Fibroblast of skin of back (primary cell): ENCODE data around the gene RPS6KL1.
"Not testable (repeated sequence)": the region's sequence is repeated elsewhere in the genome, so short reads cannot be mapped to it uniquely, and the experiment has no call there.

Experiments used
- DNase-seq: peaks from one replicate; pipeline ENCODE4 v3.0.0-alpha.2; 2013

The RPS6KL1 gene

DNA sequence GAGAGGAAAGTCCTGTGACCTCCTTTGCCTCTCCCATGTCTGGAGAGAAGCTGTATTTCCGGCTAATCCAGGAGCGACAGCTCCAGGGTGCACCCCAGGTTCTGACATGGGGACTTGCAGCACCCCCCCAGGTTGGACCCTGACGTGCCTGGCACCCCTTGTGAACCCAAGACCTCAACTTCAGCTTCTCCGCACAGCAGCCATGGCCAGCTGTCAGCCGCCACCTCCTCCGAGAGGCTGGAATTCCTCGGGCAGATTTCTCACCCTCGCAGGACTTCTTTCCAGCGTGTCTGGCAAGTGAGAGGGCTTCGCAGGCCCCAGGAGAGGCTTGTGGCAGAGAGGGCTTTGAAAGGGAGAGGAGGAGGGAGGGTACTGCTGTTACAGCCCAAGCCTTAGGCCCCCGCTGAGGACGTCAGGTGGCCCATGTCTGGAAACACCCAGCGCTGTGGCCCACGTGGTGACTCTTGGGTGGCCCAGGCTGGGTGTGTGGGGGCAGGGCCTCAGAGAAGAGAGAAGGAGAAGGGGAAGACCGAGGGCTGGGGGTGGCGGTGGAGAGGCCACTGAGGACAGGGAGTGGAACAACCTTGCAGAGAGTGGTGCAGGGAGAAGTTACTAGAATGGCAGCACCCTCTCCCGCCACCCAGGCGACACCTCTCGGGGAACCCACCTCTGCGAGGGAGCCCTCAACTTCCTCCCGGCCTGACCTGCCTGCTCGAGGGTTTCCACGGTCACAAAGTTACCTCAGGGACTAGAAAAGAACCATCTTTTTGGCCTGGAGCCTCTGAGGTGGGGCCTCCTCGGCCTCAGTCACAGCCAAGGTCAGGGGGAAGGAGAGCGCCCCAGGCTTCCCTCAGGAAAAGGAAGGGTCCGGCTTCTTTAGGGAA lies 11.7 kb upstream of the RPS6KL1 start:
- DNase-seq, result peak; percentile 47

DNA sequence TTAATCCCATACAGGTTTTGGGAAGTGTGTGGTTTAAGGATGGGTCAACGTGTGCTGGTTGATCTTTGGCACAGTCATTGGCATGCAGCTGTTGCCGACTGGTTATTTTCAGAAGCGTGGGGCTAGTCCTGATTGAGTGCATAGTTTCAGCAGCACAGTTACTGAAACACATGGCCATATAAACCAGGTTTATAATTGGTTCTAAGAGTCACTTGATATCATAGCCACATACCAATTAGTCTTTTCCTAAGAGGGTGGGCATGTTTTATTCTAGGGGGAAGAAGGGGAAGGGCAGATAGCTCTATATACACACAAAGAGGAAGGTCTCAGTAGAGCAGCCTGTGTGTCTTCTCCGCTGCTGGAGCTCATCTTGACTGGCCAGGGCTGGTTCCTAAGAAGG lies 11.0 kb upstream of the RPS6KL1 start:
- no peak for DNase-seq

DNA sequence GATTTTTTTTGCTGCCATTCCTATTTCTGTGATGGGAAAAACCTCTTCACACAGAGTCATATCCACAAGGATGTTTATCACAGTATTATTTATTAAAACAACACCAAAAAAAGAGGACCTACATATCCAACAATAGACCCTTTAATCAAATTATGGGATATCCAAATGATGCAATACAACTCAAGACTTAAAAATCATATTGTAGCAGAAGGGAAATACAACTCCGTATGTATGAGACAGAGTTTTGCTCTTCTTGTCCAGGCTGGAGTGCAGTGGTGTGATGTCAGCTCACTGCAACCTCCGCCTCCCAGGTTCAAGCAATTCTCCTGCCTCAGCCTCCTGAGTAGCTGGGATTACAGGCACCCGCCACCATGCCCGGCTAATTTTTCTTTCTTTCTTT lies 9.9 kb upstream of the RPS6KL1 start:
- DNase-seq, result not testable (repeated sequence)

DNA sequence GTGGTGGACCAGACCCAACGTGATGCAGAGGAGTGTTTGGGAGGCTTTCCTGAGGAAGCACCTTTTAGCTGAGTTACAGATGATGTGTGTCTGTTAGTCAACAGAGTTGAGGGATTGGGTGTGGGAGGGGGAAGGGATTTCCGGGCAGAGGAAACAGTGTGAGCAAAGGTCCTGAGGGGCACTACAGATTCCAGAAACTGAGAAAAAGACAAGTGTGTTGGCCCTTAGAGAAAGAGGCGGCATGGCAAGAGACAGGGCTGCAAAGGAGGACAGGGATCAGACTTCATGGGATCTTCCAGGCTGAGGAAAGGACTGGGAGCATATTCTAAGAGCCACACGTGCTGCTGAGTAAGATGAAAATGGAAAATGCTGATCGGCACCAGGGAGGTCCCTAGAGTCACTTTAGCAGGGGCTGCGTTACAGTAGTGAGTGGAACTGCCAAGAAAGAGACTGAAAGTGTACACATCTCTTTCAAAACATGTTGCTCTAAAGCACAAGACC lies 9.4 kb upstream of the RPS6KL1 start:
- no peak for DNase-seq

DNA sequence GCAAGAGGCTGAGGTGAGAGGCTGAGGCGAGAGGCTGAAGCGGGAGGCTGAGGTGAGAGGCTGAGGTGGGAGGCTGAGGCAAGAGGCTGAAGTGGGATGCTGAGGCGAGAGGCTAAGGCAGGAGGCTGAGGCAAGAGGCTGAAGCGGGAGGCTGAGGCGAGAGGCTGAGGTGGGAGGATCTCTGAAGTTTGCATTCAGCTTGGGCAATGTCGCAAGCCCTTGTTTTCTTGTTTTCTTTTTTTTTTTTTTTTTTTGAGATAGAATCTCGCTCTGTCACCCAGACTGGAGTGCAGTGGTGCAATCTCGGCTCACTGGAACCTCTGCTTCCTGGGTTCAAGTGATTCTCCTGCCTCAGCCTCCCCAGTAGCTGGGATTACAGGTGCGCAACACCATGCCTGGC lies 8.7 kb upstream of the RPS6KL1 start:
- DNase-seq, result not testable (repeated sequence)

DNA sequence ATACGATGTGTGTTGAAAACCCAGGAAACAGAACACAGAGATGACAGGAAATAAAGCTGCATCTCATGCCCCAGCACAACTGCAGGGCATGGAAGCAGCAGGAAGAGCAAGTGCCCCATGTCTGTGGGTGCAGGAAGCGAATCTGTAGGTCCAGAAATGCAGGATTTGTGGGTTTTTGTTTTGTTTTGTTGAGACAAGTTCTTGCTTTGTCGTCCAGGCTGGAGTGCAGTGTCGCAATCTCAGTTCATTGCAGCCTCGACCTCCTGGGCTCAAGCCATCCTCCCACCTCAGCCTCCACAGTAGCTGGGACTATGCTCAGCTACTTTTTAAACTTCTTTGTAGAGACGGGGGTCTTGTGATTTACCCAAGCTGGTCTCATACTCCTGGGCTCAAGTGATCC lies 6.2 kb upstream of the RPS6KL1 start:
- DNase-seq, result no peak

DNA sequence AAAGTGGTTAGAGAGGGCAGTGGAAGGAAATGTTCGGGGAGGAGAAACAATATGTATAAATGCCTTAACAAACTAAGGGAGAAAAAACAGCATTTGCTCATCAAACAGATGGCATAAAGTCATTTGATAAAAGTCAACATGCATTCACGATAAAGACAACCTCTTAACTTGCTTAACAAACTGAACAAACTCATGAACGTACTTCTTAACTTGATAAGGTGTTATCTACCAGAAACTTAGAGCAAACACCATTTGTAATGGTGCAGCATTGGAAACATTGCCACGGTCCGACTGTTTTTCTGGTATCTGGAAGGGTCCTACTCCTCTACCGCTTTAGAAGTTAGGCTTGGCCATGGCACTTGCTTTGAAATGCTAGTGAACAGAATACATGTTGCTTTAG lies 4.2 kb upstream of the RPS6KL1 start:
- no peak for DNase-seq

DNA sequence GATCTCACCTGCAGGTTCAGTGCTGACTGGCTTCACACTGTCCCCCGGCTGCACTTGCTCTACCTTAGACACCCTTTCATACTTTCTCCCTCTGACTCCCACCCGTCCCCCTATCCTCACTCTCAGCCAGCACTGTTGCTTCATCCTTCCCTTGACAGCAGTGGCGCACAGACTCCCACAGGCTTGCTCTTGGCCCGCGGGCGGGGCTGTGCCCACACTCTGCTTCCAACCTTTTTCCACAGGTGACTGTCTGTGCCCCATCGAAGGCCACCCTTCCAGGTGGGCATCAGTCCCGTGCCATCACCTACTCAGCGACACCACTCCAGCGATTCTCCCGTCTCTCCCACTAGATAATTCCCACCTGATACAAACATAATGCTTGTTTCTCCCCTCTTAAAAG lies 1.0 kb upstream of the RPS6KL1 start:
- DNase-seq, result no peak

DNA sequence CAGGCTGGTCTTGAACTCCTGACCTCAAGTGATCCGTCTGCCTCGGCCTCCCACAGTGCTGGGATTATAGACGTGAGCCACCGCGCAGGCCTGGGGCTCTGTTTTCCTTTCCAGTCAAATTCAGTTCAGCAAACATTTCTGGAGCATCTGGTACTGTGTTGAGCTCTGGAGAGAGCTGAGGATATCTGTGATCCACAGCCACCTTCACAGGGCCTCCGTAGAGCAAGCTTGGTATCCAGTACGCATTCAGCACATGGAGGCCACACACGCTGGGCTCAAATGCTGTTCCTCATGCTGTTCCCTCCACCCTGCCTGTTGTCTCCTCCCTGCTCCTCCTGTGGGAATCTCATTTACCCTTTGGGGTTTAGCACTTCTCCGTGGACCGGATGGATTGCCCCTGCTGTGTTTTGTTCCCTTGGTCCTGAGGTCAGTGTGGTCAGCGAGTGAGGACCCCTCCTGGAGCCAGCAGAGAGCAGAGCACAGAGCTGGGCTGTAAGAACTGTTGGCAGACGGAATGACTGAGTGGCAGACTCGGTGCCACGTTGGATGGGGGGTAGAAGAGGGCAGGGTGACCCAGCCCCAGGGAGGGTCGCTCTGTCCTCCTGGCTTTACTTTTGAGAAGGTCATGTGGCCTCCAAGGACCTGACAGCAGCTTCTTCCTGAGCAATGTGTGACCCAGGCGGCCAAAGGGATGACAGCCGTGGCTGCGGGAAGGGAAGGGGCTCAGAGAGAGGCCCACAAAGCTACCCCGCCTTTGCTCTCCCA lies 891 bp downstream of the RPS6KL1 start:
- no peak for DNase-seq

DNA sequence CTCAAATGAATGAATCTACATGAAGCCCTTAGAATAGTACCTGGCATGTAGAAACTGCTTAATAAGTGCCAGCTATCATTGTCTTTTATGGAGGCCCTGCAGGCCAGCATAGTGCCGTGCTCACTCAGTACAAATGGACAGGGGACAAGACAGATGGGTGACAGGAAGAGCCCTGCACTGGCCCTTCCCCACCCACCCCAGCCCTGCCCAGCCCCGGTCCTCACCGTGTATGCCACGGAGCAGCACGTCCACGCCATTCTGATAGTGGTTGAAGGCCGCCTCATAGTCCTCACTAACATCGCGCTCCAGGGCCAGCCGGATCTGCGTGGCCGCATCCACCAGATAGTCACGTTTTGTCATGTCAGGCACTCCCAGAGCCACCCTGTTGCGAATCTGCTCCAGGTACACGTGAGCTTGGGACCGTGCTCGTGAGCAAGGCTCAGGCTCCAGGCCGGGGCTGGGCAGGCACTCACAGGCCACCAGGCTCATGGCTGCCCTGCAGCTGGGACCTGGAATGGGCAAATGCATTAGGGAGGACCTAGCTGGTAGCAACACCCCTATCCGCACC lies 1.9 kb downstream of the RPS6KL1 start:
- no peak for DNase-seq

DNA sequence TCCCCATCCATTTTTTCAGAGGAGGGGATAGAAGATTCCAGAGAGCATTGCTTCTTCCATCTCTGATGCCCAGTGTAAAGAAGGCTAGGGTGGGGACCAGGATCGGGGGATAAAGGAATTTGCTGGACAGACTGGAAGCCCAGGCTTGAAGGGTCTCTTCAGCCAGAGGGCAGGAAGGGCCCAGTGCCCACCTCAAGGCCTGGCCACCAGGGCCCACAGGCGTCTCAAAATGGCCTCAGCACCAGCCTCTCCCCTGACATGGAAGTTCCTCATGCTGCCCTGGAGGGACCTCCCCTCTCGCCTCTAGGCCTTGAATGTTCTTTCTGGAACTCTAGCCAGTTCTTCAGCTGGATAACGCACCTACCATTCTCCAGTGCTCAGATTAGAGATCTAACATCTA lies 2.8 kb downstream of the RPS6KL1 start:
- no peak for DNase-seq

DNA sequence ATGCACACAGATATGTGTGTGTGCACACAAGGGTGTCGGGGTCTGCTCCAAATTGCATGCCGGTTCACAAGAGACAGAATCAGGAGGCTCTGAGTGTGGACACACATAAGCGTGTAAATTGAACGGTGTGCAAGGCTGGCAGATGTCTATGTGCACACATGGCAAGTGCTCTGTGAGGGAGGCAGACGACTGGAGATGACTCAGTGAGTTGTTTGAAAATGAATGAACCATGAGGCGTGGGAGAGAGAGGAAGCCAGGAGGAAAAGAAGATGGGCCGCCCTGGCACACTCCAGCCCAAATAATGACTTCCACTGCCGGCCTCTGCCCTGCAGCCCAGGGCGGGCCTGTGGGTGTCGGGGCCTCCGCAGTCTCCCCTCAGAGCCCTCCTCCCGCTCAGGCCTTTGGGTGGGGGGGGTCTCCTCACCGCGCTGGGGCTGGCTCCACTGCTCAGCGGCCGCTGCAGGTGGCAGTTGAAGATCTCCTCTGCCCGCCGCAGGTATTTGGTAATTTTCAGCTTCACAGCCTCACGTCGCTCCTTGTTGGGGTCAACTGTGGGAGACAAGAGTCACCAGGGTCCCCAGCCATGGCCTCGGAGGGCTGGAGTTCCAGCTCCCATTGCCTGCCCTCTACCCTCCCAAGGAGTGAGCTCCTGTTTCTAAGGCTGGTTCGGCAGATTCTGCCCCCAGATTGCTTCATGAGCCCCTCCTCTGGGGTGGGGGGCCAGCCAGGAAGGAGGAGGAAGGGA lies 3.5 kb downstream of the RPS6KL1 start:
- no peak for DNase-seq

DNA sequence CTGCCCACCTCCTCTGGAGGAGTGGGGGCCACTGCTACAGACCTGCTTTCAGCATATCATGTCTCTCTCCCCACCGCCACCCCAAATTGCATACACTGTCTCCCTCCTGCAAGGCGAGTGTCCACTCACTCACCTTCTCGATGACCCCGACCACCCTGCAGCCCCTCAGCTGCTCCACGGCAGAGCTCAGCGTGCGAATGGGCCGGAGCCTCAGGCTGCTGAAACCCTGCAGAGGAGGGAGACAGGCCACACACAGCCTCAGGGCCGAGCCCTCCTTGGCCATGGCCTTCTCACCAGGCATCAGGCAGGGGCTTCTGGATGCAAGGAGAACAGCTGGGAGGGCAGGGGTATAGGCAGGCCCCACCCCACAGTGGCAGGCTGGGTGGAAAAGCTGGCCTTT lies 4.7 kb downstream of the RPS6KL1 start:
- no peak for DNase-seq

DNA sequence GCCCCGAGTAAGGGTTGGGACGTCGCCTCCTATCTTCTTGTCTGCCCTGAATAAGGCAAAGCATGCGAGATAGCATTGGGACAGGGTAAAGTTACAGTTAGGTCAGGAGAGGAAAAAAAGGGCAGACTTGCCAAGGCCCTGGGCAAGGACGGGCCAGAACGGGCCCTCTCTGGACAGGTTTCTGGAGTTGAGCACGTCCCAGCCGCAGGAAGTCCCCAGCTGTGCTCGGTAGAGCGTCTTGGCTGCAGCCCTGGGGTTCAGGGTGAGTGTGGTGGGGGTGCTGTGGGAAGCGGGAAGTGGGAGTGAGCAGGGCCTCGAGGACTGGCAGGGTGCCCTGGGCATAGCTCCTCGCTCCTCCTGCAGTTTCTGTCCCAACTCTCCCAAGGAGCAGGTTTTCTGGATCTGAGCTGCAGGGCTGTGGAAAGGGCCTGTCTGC lies 5.4 kb downstream of the RPS6KL1 start:
- no peak for DNase-seq

DNA sequence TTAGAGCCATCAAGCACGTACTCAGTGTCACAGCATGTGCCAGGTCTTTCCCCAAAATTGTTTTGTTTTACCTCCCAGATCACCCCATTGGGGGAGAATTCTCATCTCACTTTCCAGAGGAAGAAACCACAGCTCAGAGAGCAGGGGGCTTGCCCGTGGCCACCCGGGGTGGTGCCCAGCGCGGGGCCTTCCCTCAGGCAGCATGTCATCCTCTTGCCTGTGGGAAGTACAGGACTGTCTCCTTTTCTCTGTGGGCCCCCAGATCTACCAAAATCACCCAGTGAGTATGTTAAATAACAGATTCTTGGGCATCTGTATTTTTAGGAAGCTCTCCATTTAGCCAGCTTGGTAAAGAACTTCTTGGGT lies 5.9 kb downstream of the RPS6KL1 start:
- DNase-seq, result no peak

DNA sequence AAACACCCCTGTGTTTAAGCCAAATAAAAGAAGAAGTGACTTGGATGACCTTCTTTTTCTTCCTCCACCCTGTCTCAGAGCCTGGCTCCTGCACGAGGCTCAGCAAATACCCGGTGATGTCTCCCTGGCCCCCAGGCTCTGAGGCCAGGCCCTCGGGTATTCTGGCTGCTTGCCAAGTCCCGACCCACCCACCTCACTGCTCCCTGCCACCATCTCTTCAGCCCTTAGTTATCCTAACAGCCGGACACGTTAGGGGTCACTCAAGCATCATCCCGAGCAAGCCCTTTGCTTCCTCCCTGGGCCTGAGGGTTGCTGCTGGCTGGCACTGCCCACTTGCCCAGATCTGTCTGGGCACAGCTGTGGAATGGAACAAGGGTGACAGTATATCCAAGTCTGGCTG lies 7.2 kb downstream of the RPS6KL1 start:
- DNase-seq, result no peak

DNA sequence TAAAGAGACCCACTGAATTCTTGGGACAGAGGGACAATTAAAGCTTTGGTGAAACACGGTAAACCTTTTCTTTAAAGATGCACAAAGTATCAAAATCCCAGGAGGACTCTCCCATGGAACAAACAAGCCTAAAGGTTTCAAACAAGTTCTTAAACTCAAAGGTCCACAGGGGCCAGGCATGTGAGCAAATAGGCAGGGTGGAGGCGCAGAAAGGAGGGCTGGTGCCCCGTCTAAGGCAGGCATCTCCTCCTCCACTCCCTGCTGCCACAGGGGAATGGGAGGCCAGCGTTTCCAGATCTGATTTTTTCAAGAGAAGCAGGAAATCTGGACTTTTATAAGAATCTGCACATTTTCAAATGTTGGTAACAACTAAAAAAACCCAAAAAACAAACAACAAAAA lies 7.6 kb downstream of the RPS6KL1 start:
- DNase-seq, result no peak

DNA sequence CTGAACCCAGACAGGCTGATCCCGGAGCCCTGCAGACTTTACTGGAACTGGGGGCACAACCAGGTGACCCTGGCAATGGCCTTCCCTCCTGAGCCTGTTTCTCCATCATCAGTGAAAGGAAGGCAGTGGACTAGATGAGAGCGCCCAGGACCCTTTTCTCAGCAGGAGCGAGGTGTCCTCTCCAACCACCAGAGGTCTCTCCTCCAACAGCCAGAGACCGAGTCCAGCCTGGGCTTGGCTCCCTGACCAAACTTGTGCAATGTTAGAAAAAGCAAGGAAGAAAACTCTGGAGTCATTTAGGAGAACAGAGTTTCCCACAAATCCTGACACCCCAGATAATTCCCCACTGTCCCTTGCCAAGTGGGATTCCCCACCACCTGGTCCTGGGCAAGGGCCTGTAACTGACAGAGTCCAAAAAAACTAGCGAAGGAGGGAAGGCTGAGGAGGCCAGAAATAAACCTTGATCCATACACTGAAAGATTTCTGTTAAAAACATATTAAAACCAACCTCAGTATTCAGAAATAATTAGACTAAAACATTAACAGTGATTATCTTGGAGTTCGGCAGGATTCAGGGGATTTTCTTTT lies 9.0 kb downstream of the RPS6KL1 start:
- DNase-seq, result peak; percentile 68

DNA sequence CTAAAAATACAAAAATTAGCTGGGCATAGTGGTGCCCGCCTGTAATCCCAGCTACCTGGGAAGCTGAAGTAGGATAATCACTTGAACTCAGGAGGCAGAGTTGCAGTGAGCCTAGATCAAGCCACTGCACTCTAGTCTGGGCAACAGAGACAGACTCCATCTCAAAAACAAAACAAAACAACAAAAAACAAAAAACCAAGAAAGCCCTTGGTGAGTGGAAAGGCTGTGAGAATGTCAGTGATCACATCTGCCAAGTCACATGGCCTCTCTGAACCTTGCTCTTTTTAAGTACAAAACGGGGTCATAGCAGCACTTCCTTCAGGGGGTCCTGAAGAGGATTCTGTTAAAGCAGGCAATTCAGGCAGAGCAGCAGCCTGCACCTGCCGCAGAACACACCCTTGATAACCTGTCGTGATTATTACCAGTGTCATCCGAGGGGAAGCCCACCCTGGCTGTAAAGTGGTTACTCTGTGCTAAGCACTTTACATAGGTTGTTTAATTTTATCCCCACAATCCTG lies 9.6 kb downstream of the RPS6KL1 start:
- DNase-seq, result no peak

DNA sequence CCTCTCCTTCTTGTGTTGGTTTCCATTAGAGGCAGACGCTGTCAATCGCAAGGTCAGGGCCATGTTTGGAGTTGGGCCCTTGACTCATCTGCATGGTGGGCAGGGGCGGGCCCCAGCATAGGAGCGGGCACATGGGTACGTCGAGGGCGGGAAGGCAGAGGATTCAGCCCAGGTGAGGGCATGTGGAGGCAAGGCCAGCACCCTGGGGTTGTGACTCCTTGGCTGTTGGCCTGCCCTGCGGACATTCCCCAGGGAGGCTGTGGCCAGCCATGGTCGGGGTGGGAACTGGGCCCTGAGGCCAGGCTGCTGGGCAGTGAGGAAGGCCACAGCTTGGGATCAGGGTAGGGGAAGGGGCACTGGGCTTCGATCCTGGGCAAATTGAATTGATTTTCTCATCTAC lies 10.3 kb downstream of the RPS6KL1 start:
- DNase-seq, result no peak

DNA sequence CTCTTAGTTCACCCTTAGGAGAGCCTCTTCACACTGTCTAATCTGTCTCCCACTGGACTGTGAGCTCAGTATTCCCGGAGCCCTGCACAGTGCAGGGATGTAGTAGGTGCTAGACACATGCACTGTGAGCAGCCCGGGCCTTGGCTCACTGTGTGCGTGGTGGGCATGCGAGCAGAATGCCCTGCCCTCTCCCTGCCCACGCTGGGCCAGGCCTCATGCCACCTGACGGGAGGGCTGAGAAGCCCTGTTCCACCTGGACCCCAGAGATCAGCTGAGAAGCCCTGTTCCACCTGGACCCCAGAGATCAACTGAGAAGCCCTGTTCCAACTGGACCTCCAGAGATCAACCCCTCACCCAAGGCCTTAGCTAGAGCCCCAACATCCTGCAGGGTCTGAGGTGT lies 10.9 kb downstream of the RPS6KL1 start:
- no peak for DNase-seq

DNA sequence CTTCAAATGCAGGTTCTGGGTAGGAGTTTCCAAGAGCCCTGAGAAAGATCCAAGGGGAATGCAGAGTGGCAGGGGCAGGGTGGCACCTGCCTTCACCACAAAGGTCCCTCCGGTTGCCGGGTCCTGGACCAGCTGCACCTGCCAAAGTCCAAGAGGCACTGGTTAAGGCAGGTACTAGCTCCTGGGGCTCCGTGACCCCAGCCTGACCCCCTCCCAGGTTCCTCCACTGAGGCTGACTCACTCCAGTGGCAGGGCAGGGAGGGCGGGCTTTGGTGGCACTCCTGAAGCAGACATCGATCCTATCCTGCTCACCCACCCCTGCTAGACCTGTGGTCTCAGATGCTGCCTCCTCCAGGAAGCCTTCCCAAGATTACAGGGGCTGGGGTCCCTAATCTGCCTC lies 11.4 kb downstream of the RPS6KL1 start:
- DNase-seq, result no peak
